Stomach (tissue), 4 donors: ENCODE results near the gene SRMS.

ENCODE experiments used
- EP300 ChIP-seq: sonication (generic); formaldehyde crosslinking; IDR thresholded peaks from one replicate; pipeline ENCODE4 v1.6.1; 2017; ENCODE audit warnings: antibody characterized with exemption
- POLR2A ChIP-seq, 4 donors: fragments of 450-650 bp; IDR thresholded peaks; one replicate each; pipeline ENCODE4 v1.6.1; 2016; ENCODE audit warnings: antibody characterized with exemption in 4 of 4, control low read depth in 2 of 4, mild to moderate bottlenecking in 1 of 4, moderate library complexity in 1 of 4
- POLR2AphosphoS5 ChIP-seq, 3 donors: sonication (generic); formaldehyde crosslinking; IDR thresholded peaks; one replicate each; pipeline ENCODE4 v1.6.1; 2016; ENCODE audit warnings: antibody characterized with exemption in 3 of 3
- TF ChIP-seq, protein P1 (sequence below), 7 experiments: fragments of 450-650 bp in 4 of 7; fragments of 200-600 bp in 3 of 7; sonication (generic) in 3 of 7; IDR thresholded peaks; one replicate each; pipeline ENCODE4 v1.5.1; 2016 to 2019; ENCODE audit warnings: antibody characterized with exemption in 7 of 7, control low read depth in 2 of 7, mild to moderate bottlenecking in 1 of 7

- TF ChIP-seq POLR2AphosphoS5 (IDR thresholded peaks at IDR 0.05) (no peak), POLR2A (IDR thresholded peaks at IDR 0.05) (no peak), EP300 (no peak)
- TF ChIP-seq, protein P1, sequence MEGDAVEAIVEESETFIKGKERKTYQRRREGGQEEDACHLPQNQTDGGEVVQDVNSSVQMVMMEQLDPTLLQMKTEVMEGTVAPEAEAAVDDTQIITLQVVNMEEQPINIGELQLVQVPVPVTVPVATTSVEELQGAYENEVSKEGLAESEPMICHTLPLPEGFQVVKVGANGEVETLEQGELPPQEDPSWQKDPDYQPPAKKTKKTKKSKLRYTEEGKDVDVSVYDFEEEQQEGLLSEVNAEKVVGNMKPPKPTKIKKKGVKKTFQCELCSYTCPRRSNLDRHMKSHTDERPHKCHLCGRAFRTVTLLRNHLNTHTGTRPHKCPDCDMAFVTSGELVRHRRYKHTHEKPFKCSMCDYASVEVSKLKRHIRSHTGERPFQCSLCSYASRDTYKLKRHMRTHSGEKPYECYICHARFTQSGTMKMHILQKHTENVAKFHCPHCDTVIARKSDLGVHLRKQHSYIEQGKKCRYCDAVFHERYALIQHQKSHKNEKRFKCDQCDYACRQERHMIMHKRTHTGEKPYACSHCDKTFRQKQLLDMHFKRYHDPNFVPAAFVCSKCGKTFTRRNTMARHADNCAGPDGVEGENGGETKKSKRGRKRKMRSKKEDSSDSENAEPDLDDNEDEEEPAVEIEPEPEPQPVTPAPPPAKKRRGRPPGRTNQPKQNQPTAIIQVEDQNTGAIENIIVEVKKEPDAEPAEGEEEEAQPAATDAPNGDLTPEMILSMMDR (IDR thresholded peaks at IDR 0.05), result no peak
These were observed 50.9 kb downstream of the SRMS start for GRCh38 chr20:63496596-63497120.
